ENCODE measurements around the gene PYCARD. TPM values are rescaled to one million over a fixed set of nuclear protein-coding genes. Genes with fewer than 3 reads are reported as not detected.
A peak's percentile ranks its signal among the peaks of the same experiment; 100 is the strongest.

PYCARD gene
- total and polyA plus RNA-seq, 10 of the 15 experiments (the other 5 are each of a cell fraction or from before 2014, with no cell fraction given) = 5.1 to 106 (median 45.9) TPM

DNA sequence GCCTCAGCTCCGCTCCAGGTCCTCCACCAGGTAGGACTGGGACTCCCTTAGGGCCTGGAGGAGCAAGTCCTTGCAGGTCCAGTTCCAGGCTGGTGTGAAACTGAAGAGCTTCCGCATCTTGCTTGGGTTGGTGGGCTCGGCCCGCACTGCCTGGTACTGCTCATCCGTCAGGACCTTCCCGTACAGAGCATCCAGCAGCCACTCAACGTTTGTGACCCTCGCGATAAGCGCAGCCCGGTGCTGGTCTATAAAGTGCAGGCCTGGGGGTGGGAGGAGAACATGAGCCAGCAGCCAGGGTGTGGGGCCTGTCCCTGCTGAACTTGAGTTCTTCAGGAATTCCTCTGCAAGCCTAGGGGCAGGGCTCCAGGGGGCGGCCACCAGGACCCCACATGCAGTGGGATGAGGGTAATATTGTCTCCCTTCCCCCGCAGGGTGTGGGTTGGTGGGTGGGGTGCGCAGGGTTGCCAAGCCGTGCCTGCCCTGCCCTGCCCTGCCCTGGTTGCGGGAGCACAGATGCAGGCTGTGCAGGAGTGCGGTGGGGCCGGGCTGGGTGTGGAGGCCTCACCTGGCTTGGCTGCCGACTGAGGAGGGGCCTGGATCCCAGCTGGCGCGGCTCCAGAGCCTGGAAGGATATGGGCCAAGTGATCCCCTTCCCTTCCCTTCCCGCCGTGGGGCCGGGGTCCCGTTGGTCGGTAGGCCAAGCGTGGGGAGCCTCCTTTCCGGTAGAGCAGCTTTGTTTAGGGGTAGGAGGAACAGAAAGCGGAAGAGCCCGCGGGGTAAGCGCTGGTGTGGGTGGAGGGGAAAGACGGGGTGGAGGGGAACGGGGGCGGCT, 762 bp downstream of the PYCARD start (continued):
- TF ChIP-seq, protein P1, sequence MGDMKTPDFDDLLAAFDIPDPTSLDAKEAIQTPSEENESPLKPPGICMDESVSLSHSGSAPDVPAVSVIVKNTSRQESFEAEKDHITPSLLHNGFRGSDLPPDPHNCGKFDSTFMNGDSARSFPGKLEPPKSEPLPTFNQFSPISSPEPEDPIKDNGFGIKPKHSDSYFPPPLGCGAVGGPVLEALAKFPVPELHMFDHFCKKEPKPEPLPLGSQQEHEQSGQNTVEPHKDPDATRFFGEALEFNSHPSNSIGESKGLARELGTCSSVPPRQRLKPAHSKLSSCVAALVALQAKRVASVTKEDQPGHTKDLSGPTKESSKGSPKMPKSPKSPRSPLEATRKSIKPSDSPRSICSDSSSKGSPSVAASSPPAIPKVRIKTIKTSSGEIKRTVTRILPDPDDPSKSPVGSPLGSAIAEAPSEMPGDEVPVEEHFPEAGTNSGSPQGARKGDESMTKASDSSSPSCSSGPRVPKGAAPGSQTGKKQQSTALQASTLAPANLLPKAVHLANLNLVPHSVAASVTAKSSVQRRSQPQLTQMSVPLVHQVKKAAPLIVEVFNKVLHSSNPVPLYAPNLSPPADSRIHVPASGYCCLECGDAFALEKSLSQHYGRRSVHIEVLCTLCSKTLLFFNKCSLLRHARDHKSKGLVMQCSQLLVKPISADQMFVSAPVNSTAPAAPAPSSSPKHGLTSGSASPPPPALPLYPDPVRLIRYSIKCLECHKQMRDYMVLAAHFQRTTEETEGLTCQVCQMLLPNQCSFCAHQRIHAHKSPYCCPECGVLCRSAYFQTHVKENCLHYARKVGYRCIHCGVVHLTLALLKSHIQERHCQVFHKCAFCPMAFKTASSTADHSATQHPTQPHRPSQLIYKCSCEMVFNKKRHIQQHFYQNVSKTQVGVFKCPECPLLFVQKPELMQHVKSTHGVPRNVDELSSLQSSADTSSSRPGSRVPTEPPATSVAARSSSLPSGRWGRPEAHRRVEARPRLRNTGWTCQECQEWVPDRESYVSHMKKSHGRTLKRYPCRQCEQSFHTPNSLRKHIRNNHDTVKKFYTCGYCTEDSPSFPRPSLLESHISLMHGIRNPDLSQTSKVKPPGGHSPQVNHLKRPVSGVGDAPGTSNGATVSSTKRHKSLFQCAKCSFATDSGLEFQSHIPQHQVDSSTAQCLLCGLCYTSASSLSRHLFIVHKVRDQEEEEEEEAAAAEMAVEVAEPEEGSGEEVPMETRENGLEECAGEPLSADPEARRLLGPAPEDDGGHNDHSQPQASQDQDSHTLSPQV (IDR thresholded peaks at IDR 0.05) = no peak
- peak; percentile 13; the same call in 1 of the 2 replicates for TF ChIP-seq TCF12 (IDR thresholded peaks at IDR 0.05; ENCODE audit: low read depth, low read length)
- TF ChIP-seq HDGF (IDR thresholded peaks at IDR 0.05) = 0 out of 2 replicates have a peak, but pooled peaks have one; percentile 32
- TF ChIP-seq PAX5 (IDR thresholded peaks at IDR 0.05; ENCODE audit: borderline replicate concordance, low read depth, low read length) = no peak; the same call in 1 of the 2 replicates
- TF ChIP-seq CBX3 (IDR thresholded peaks at IDR 0.05; ENCODE audit: borderline replicate concordance, low read depth) = no peak
- TF ChIP-seq, protein P2, sequence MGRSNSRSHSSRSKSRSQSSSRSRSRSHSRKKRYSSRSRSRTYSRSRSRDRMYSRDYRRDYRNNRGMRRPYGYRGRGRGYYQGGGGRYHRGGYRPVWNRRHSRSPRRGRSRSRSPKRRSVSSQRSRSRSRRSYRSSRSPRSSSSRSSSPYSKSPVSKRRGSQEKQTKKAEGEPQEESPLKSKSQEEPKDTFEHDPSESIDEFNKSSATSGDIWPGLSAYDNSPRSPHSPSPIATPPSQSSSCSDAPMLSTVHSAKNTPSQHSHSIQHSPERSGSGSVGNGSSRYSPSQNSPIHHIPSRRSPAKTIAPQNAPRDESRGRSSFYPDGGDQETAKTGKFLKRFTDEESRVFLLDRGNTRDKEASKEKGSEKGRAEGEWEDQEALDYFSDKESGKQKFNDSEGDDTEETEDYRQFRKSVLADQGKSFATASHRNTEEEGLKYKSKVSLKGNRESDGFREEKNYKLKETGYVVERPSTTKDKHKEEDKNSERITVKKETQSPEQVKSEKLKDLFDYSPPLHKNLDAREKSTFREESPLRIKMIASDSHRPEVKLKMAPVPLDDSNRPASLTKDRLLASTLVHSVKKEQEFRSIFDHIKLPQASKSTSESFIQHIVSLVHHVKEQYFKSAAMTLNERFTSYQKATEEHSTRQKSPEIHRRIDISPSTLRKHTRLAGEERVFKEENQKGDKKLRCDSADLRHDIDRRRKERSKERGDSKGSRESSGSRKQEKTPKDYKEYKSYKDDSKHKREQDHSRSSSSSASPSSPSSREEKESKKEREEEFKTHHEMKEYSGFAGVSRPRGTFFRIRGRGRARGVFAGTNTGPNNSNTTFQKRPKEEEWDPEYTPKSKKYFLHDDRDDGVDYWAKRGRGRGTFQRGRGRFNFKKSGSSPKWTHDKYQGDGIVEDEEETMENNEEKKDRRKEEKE (IDR thresholded peaks at IDR 0.05) = no peak
- TF ChIP-seq IKZF2 (IDR thresholded peaks at IDR 0.05) = peak in 1 of 2 experiments; percentile 10; a peak in 1 of 4 replicates
- TF ChIP-seq, protein P3, sequence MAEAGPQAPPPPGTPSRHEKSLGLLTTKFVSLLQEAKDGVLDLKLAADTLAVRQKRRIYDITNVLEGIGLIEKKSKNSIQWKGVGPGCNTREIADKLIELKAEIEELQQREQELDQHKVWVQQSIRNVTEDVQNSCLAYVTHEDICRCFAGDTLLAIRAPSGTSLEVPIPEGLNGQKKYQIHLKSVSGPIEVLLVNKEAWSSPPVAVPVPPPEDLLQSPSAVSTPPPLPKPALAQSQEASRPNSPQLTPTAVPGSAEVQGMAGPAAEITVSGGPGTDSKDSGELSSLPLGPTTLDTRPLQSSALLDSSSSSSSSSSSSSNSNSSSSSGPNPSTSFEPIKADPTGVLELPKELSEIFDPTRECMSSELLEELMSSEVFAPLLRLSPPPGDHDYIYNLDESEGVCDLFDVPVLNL (IDR thresholded peaks at IDR 0.05; ENCODE audit: low read depth, low read length) = no peak
- no peak for TF ChIP-seq ZNF24 (IDR thresholded peaks at IDR 0.05)
- TF ChIP-seq MXI1 (IDR thresholded peaks at IDR 0.05; ENCODE audit: low read depth, low read length) = peak; percentile 17; the same call in 1 of the 2 replicates
- TF ChIP-seq MTA3 (IDR thresholded peaks at IDR 0.05; ENCODE audit: borderline replicate concordance, low read length) = peak; percentile 73; the same call in 1 of the 2 replicates
- TF ChIP-seq EGR1 (IDR thresholded peaks at IDR 0.05; ENCODE audit: borderline replicate concordance in 1 of 2, low read depth in 2 of 2, low read length in 2 of 2) = peak in 1 of 2 experiments; percentile 95; a peak in 2 of 3 replicates
- peak; percentile 76; the same call in 1 of the 2 replicates for TF ChIP-seq SPI1 (IDR thresholded peaks at IDR 0.05; ENCODE audit: borderline replicate concordance, insufficient read depth, low read depth, low read length)
- TF ChIP-seq ATF7 (IDR thresholded peaks at IDR 0.05; ENCODE audit: low read depth) = 0 out of 2 replicates have a peak, but pooled peaks have one; percentile 47
- peak; percentile 32; the same call in 1 of the 2 replicates for TF ChIP-seq RUNX3 (IDR thresholded peaks at IDR 0.05; ENCODE audit: low read length)
- peak; percentile 58; the same call in 1 of the 2 replicates for TF ChIP-seq POLR2AphosphoS2 (IDR thresholded peaks at IDR 0.05; ENCODE audit: low read depth, low read length)
